GM19455 (cell line): ENCODE results near the gene ARSJ.

Source experiments
- ATAC-seq: cut with Tn5 transposase; IDR thresholded peaks from one replicate; pipeline ENCODE4 v1.9.1; 2021; ENCODE audit not compliant: unreplicated experiment

The ARSJ gene

DNA sequence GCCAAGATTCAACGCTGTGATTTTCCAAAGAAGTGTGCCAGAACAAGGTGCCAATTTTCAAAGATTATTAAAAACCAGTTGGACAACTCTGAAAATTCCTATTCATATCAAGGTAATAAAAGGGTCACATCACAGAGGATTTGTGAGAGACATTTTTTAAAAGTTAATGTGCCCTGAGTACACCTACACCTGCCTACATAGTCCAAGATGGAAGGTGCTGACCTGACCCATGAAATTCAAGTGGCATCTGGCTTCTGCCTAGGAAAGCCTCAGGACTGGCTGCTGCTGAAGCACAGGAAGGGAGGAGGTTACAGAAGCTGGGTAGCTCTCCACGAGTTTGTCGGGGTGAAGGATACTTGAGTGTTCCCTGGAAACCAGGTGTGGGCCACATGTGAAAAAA lies 11.4 kb upstream of the ARSJ start:
- ATAC-seq, result no peak

DNA sequence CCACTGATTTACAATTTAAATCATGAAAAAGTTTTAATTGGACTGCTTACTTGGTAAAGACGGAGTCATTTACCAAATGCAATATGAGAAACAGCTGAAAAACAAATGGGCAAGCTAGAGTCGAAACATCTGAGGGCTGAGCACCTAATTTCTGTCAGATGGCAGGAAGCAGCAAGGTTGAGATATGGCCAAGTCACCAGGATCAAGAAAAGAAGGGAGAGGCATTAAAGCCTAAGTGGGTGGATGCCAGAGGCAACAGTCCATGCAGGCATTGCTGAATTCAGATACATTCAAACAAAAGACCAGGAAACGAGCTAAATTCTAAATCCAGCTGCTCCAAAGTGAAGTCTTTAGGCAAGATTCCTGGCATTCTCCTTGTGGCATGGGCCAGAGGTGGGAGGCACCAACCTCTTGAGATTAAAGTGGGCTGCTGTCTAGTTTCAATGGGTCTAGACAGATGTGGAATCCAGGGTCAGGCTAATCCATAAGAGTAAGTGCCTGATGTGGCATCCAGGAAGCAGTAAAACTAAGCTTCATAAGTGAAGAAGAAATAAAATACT lies 8.0 kb upstream of the ARSJ start:
- ATAC-seq, result no peak

DNA sequence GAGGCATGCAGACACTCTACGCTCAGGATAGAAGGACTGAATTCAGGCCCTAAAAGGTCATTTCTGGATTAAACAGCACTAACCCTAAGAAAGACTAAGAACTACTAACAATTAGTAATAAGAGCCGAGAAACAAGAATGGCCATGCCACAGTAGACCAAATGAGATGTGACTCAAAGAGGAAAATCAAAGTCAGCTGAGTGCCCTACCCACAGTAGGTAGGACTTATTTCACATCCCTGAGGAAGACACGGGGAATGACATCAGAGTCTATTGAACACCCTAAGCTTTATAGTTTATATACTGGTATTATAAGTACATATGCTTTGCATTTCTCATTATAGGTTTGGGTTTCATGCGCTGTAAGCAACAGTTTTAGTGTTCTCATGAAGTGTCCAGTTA lies 2.7 kb upstream of the ARSJ start:
- ATAC-seq, result no peak

DNA sequence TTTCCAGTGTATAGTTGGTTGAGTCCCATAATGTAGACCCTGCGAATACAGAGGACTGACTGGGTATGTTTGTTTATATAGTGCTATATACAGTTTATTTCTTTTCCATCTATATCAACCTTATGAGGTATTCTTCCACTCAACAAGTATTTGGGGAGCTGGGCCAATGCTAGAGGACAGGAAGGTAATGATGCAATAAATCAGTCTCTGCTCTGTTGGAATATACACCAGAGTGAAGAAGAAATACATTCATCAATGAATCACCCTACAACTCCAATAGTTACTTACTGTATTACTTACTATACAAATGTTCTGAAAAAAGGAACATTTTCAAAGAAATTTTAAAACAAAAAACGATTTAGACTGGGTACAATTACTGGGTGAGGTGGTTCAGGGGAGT lies 2.1 kb upstream of the ARSJ start:
- ATAC-seq, result no peak

DNA sequence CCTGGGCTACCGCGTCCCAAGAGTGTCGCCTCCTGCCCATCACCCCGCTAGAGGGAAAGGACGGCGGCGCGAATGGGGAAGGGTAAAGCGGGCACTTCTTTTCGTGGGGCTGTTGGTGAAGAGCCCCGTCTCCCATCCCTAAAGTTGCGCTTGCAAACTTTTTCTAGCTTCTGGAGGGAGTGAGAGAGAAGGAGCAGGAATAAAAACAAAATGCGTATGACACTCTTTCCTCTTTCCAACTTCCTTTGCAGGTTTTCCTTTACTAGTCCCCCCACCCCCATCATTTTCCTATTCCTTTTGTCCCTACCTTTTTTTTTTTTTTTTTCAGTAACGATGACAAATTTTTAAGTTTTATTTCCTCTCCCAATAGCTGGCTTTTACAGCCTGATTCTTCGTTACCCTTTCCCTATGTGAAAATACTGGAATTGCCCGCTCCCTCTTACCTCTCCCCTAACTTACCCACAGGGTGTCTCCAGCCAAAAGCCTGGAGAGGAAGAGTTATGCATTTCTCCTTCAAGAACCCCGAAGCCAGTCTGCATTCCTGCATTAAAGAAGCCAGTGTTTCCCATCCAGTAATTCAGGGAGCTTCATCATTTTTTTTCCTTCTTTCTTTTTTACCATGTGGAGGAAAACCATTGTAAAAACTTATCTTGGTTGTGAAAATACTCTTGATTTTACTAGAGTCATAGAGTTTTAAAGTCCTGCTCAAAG lies 613 bp upstream of the ARSJ start:
- ATAC-seq, result no peak

DNA sequence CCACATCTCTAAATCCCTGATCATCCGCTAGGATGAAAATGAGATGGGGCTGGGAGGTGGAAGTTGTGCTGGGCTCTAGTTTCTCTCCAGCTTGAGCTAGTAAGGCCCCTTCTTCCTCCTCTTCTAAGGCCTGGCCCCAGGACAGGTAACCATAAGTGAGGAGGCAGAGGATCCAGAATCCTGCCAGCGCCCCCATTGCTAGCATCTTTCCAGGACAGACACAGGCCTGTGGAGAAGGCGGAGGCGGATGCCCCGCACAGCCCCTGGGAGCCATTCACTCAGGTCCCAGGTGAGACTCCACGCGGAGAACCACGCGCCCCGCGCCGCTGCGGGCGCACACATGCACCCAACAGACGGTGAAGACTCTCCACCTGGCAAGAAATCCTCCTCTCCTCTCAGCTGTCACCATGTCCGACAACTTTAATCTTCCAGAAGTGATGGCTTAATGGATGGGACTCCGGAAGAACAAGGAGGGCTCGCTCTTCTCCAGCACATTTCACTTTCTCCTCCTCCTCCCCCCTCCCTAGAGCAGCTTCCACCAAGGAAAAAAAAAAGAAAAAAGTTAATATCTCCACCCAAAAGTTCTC lies 793 bp downstream of the ARSJ start:
- no peak for ATAC-seq

DNA sequence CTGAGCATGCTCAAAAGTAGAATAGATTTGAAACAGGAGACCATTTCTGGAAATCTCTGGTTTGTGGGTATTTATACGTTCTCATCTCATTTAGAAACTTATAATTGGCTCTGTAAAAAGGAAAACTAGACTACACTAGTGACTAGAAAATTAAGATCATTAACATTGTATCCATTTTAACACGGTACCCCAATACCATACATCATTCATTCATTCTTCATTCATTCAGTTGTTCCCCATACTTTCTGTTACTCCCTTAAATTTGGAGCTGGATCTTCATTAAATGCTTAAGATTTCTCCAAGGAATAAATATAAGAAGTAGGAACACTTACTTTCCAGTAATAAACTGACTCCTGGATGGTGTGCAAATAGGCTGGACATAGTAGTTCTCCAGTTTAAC lies 1.3 kb downstream of the ARSJ start:
- no peak for ATAC-seq

DNA sequence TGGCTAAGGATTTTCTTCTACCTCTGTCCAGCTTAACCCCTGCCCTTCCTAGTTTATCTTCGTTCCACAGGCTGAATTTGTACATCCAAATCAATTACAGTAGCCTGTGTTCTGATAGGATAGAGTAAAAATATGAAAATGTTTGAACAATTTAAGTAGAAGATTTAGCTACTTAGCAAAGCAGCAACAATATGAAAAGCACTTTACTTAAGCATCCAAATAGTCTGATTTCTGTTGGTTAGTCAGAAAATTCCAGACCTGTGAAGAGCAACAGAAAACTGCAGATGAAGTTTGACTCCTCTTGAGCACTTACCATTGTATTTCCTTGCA lies 2.0 kb downstream of the ARSJ start:
- no peak for ATAC-seq

DNA sequence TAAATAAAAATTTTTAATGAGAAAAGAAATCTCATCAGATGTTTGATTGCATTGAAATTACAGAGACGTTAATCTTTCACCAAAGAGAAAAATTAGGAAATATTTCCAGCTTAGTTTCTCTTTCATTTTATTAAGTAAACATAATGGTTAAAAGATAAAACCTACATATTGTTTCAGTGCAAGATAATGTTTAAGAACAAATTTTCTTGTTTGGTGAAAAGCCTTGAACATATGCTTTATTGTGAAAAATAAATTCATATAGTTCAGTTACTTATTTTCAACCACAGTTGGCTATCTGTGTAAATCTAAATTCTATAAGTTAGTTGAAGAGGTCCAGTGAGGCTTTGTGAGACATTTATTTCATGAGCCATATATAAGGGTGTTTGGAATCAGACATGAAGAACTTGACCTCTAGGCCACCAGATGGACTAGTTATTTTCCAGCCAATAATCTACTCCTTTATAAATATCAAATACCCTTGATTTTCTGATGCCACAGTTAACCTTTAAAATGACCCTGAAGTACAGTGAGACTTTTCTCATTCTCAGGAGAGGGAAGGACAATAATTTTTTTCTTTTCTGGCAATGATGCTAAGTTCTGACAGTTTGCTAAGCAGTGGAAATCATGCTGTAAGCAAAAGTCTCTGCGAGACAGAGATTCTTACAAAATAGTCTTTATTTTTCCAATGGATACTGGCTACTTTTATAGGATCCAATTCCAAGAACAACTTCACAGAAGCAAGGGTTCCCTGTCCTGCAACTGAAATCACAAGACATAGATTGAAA lies 2.5 kb downstream of the ARSJ start:
- no peak for ATAC-seq

DNA sequence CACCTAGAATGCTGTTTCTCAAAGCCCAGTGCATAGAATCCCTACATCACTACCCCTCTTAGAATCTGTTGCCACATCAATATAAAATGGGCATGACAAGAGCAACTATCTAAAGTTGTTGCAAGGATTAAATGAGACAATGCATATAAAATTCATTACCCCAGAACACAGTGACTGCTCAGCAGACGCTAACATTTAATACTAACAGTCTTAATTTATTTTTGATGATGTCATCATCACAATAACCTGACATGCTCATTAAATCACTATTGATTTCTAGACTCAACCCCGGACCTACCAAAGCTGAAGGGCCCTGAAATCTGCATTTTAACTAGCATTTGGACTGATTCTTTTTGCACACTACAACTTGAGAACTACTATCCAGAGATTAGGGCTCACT lies 3.9 kb downstream of the ARSJ start:
- no peak for ATAC-seq

DNA sequence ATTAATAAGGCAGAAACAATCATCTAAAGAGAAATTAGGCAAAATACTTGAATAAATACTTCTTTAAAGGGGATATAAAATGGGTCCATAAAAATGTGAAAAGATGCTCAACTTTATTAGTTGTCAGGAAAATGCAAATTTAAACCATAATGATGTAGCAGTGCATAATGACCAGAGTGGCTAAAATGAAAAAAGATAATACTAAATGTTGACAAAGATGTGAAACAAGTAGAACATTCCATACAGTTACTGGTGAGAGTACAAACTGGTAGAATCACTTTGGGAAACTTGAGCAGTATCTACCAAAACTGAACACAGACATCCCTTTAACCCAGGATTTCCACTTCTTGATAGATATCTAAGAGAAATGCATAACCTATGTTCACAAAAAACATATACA lies 5.0 kb downstream of the ARSJ start:
- no peak for ATAC-seq

DNA sequence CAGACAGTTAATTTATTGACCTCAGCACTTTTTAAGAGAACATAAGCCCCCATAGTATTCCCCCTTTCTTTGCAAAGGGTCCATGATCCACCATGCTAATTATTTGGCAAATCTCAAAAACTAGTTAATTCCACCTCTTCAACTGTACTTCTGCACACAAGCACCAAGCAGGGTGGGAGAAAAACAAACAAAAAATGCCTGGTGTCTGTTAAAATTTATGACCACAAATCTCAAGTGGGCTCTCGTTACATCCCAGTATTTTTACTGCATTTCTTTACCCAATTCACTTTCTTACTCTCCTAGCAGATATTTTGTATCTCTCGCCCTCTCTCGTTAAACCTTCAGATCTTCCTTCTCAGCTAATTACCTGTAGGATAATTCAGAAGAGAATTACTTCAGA lies 6.1 kb downstream of the ARSJ start:
- no peak for ATAC-seq

DNA sequence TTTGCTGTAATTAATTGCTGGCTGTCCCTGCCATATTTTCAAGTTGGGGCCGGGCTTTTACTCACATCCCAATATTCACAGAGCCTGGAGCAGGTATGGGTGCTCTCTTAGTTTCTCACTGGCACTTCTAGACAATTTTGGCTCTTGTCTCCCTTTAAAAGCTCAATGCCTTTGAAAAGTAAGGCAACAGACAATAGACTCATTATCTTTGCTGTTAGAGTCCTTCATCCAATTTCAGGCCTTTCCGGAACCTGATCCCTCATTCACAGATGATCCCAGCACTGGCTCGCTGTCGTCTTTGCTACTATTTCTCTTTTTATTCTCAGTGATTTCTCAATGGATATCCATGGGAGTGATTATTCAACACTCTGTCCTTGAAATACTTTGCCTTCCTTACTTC lies 6.7 kb downstream of the ARSJ start:
- ATAC-seq, result no peak

DNA sequence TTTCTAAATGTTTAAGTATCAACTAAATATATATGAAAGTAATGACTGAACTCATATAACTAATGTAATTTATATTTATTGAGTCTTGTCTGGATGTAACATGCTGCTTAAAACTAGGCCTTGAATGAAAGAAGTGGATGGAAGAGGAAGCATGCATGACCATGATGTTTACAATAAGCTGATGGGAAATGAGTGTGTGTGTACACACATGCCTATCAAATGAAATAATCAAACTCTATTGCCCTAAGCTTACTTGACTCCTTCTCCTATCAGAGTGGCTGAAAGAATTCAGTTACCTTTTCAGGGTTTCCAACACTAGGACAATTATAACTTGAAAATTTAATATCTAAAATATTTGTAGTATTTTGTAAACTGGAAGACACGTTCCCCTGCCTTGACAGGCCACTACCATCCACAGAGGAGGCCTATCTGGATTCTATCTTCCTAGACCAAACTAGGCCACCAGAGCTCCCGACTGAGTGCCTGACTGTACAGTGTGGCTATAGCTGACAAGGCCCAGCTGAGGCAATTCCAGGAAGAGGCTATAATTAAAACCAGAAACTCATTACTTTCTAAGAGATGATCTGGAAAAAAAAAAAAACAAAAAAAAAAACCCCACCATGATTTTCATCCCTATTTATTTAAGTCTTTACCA lies 7.6 kb downstream of the ARSJ start:
- no peak for ATAC-seq

DNA sequence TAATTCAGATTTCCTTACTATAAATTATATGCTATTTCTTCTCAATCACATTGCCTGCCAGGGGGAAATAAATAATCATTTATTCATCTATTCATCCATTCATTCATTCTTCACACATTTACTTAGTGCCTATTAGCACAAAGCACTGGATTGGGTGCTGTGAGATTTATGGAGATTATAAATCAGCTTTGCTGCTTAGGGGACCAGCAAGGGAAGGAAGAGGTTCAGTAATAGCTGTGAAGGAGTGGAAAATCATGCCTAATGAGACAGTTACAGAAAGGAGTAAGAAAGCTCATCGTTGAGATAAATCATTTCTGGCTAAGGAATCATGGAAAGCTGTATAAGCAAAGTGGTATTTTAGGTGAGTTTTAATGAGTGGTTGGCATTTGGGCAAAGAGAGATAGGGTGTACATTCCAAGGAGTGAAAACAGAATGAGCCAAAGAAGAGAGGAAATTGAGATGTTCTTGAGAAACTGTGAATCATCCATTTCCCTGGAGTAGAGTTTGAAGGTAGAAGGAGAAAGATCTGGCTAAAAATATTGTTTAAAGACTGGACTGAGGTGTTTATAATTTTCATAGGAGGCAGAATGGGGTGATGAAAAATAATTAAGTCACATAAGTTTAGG lies 9.6 kb downstream of the ARSJ start:
- no peak for ATAC-seq

DNA sequence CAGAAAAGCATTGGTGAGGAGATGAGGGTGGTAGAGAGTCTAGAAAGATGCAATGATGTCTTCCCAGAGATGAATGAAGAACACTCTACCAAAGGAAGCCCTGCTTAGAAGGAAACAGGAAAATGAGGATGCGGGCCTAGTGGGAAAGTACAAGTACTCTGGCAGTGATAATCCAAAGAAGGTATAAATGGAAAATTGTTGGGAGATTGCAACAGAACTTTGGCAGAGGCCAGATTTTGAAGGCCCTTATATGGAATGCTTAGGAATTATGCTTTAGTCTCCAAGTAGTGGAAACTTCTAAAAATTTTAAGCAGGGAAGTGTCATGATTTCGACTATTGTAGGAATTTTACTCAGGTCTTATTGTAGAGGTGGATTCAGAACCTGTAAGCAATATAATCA lies 11.0 kb downstream of the ARSJ start:
- ATAC-seq, result no peak

DNA sequence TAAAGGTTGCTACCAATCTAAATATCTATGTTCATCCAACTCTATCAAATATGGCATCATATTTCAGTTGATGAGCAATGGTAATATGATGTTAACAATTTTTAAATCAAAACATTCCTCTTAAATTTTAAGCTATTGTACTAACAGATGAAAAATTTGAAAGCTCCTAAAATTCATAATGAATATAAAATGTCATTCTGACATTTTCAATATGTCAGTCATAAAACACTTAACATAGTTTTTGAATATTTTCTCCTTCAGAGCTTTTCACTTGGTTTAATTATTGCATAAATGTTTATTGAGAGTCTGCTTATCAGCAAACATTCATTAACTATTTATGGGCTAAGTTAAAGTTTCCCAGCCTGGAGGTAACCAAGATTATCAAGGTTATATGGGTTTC lies 11.8 kb downstream of the ARSJ start:
- no peak for ATAC-seq

DNA sequence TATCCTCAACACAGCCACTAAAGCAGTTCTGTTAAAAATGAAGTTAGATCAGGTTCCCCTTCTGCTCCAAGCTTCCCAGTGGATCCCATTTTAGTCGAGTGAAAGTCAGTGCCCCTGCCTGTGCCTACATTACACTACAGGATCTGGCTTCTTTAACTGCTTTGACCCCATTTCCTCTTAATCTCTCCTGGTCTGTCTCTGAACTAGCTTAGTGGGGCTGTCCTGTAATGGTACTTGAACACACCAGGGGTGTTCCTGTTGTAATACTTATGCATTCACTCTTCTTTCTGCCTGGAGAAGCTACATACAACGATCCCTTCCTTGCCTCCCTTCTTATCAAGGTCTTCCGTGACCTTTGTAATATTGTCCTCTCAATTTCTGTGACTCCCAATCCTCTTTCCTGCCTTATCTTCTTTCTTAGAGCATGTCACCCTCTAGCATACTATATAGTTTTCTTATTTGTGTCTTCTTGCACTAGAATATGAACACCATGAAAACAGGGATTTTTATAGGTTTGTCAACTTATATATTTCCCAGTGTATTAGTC lies 16.7 kb downstream of the ARSJ start:
- no peak for ATAC-seq

DNA sequence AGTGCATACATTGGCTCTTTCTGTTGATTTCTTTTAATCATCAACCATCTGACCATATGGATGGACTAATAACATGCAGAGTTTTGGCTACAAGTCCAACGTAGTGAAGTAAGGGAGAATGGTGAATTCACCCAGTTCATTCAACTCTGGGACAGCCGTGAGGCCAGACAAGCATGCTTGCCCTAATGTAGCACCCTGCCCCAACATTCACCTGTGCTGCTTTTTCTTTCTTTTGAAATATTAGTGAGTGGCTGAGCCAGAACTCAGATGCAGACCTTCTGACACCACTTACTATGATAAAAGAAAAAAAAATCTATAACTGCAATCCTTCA lies 17.5 kb downstream of the ARSJ start:
- ATAC-seq, result no peak

DNA sequence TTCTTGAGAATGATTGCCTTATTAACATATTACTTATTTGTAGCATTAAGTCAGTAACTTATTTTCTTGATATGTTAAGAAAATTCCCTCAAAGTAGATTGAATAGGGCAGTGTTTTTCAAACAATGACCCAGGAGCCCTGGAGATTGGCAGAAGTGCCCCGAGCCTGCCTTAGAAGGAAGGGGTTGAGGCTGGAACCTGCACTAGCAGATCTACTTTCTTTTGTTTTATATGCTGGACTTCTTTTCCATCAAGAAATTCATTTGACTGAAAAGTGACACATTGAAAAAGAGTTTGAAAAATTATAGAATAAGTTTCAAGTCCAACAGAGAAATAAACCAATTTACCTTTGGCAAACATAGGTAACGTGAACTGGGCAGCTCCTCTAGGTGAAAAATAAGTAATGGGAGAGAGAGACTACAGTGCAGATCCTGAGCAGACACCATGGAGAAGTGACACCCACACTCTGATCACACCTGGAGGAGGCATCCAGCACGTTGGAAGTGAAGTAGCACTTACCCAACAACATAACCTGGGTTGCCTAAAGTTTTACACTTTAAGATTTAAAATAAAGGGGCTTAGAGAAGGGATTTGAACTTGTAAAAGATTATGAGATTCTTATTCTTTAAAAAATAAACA lies 18.6 kb downstream of the ARSJ start:
- ATAC-seq, result no peak

DNA sequence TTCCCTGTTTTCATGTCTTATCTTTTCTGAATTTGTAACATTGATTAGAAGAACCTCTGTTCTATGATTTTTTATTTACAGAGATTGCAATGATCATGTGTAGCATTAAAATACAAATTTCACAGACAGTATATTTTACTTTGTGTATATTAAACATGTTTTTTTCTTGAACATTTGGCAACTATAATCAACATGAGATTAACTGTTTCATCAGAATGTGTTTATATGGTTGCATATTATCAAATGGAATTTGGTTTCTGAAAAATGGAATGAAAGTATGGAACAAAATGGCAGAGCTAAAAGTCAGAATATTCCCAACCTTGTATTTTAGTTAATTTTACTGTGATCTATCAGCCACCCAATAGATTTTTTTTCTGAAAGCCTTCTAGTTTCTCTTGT lies 19.9 kb downstream of the ARSJ start:
- ATAC-seq, result no peak
